ENCODE results near the gene NPAS3.

The NPAS3 gene

GRCh38 chr14:33009673-33010072 lies 71.0 kb downstream of the NPAS3 start:
- FAIRE-seq, result no peak
- DNase-seq (ENCODE audit: insufficient read length, low spot score), result no peak

GRCh38 chr14:33010495-33010894 lies 71.8 kb downstream of the NPAS3 start:
- DNase-seq (ENCODE audit: insufficient read length, low spot score) (no peak), FAIRE-seq (no peak)

GRCh38 chr14:33014710-33015109 lies 76.0 kb downstream of the NPAS3 start:
- DNase-seq (ENCODE audit: insufficient read length, low spot score) (no peak), FAIRE-seq (no peak)

- no peak for FAIRE-seq
- DNase-seq (ENCODE audit: insufficient read length, low spot score), result no peak
These were observed 77.9 kb downstream of the NPAS3 start for GRCh38 chr14:33016613-33017012.

GRCh38 chr14:33017016-33017415 lies 78.3 kb downstream of the NPAS3 start:
- FAIRE-seq (no peak), DNase-seq (ENCODE audit: insufficient read length, low spot score) (no peak)

GRCh38 chr14:33019346-33019745 lies 80.7 kb downstream of the NPAS3 start:
- DNase-seq (ENCODE audit: insufficient read length, low spot score) (no peak), FAIRE-seq (no peak)

GRCh38 chr14:33026850-33027430 lies 88.3 kb downstream of the NPAS3 start:
- FAIRE-seq (no peak), DNase-seq (ENCODE audit: insufficient read length, low spot score) (no peak)

GRCh38 chr14:33029511-33029910 lies 90.8 kb downstream of the NPAS3 start:
- no peak for FAIRE-seq
- DNase-seq (ENCODE audit: insufficient read length, low spot score), result no peak

- no peak for DNase-seq (ENCODE audit: insufficient read length, low spot score)
- FAIRE-seq, result no peak
These were observed 91.7 kb downstream of the NPAS3 start for GRCh38 chr14:33030386-33030785.

GRCh38 chr14:33035416-33036194 lies 96.9 kb downstream of the NPAS3 start:
- no peak for DNase-seq (ENCODE audit: insufficient read length, low spot score)
- no peak for FAIRE-seq

GRCh38 chr14:33039311-33039710 lies 100.6 kb downstream of the NPAS3 start:
- DNase-seq (ENCODE audit: insufficient read length, low spot score) (no peak), FAIRE-seq (no peak)

- no peak for FAIRE-seq
These were observed 101.9 kb downstream of the NPAS3 start for GRCh38 chr14:33040372-33041140.

GRCh38 chr14:33042591-33042990 lies 103.9 kb downstream of the NPAS3 start:
- FAIRE-seq (no peak), DNase-seq (ENCODE audit: insufficient read length, low spot score) (no peak)

More at GRCh38 chr14:33040372-33041140, 101.9 kb downstream of the NPAS3 start:
- no peak for DNase-seq (ENCODE audit: insufficient read length, low spot score)

- FAIRE-seq (no peak), DNase-seq (ENCODE audit: insufficient read length, low spot score) (no peak)
These were observed 107.1 kb downstream of the NPAS3 start for GRCh38 chr14:33045760-33046159.

GRCh38 chr14:33052943-33053342 lies 114.3 kb downstream of the NPAS3 start:
- DNase-seq (ENCODE audit: insufficient read length, low spot score) (no peak), FAIRE-seq (no peak)

GRCh38 chr14:33056213-33056612 lies 117.5 kb downstream of the NPAS3 start:
- DNase-seq (ENCODE audit: insufficient read length, low spot score), result no peak
- FAIRE-seq, result no peak

GRCh38 chr14:33057585-33057984 lies 118.9 kb downstream of the NPAS3 start:
- FAIRE-seq, result no peak
- no peak for DNase-seq (ENCODE audit: insufficient read length, low spot score)

GRCh38 chr14:33061667-33062325 lies 123.1 kb downstream of the NPAS3 start:
- DNase-seq (ENCODE audit: insufficient read length, low spot score) (no peak), FAIRE-seq (no peak)

- FAIRE-seq (no peak), DNase-seq (ENCODE audit: insufficient read length, low spot score) (no peak)
These were observed 123.8 kb downstream of the NPAS3 start for GRCh38 chr14:33062476-33062875.

GRCh38 chr14:33062881-33063280 lies 124.2 kb downstream of the NPAS3 start:
- no peak for FAIRE-seq

GRCh38 chr14:33063521-33063920 lies 124.8 kb downstream of the NPAS3 start:
- no peak for FAIRE-seq

More at GRCh38 chr14:33062881-33063280, 124.2 kb downstream of the NPAS3 start:
- no peak for DNase-seq (ENCODE audit: insufficient read length, low spot score)

More at GRCh38 chr14:33063521-33063920, 124.8 kb downstream of the NPAS3 start:
- no peak for DNase-seq (ENCODE audit: insufficient read length, low spot score)

All from GM19239 (cell line).